ENCODE data around the gene POU6F2. TPM values are rescaled to one million over a fixed set of nuclear protein-coding genes. Genes with fewer than 3 reads are reported as not detected.

Gene POU6F2
- total and polyA plus RNA-seq, 2 experiments from 2014 or later: 7.2 to 7.3 TPM

DNA sequence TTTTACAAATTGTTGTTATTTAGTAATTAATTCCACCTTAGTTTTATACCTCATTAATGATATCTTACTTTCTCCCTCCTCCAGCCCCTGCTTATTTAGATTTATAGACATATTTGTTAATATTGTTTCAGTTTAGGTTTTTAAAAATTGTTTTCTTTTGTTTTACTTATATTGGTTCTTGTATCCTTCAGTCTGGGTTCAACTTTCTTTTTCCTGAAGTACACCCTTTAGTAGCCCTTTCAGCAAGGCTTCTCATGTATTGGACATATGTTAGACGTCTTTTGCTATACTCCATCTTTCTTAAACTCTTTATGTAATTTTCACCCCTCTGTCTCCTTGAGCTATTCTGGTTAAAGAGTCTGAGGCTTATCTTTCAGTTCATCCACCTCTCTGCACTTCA, 12.8 kb upstream of the POU6F2 start:
- H3K36me3 ChIP-seq (ENCODE audit: insufficient read depth): no peaks in the 10 kb centered on the region
- H3K36me3 Mint-ChIP-seq (ENCODE audit: low read depth): no peaks in the 10 kb centered on the region
- no peaks in the 10 kb centered on the region for H3K4me1 Mint-ChIP-seq
- no peak overlapping the region for H3K27ac Mint-ChIP-seq
- no peaks in the 10 kb centered on the region for H3K4me1 ChIP-seq (ENCODE audit: insufficient read depth)
- peaks cover 3% of the 10 kb centered on the region for H3K27me3 Mint-ChIP-seq (ENCODE audit: insufficient read depth, low read depth, poor library complexity)
- no peak overlapping the region for H3K4me3 ChIP-seq
- no peaks in the 10 kb centered on the region for H3K9me2 ChIP-seq (ENCODE audit: insufficient read depth)
- no peaks in the 10 kb centered on the region for H4K20me1 ChIP-seq (replicated peaks; ENCODE audit: insufficient read depth)
- no peaks in the 10 kb centered on the region for H3F3A ChIP-seq (replicated peaks; ENCODE audit: low read depth)
- DNase-seq (ENCODE audit: low spot score): no peak
- no peak overlapping the region for H3K4me3 Mint-ChIP-seq
- TF ChIP-seq CREB1 (CRISPR knock-in tag; IDR thresholded peaks at IDR 0.05; ENCODE audit: low read depth): no peak
- no peak for TF ChIP-seq STAT1 (IDR thresholded peaks at IDR 0.05; ENCODE audit: unreplicated experiment)
- TF ChIP-seq, protein P1, sequence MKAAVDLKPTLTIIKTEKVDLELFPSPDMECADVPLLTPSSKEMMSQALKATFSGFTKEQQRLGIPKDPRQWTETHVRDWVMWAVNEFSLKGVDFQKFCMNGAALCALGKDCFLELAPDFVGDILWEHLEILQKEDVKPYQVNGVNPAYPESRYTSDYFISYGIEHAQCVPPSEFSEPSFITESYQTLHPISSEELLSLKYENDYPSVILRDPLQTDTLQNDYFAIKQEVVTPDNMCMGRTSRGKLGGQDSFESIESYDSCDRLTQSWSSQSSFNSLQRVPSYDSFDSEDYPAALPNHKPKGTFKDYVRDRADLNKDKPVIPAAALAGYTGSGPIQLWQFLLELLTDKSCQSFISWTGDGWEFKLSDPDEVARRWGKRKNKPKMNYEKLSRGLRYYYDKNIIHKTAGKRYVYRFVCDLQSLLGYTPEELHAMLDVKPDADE (IDR thresholded peaks at IDR 0.05): no peak
- TF ChIP-seq ZNF331 (CRISPR knock-in tag; IDR thresholded peaks at IDR 0.05; ENCODE audit: low read depth): no peak
- no peak for TF ChIP-seq REST (IDR thresholded peaks at IDR 0.05; ENCODE audit: unreplicated experiment)
- TF ChIP-seq NANOG (IDR thresholded peaks at IDR 0.05; ENCODE audit: borderline replicate concordance): no peak
- TF ChIP-seq ZNF114 (CRISPR knock-in tag; IDR thresholded peaks at IDR 0.05): no peak
- TF ChIP-seq, protein P2, sequence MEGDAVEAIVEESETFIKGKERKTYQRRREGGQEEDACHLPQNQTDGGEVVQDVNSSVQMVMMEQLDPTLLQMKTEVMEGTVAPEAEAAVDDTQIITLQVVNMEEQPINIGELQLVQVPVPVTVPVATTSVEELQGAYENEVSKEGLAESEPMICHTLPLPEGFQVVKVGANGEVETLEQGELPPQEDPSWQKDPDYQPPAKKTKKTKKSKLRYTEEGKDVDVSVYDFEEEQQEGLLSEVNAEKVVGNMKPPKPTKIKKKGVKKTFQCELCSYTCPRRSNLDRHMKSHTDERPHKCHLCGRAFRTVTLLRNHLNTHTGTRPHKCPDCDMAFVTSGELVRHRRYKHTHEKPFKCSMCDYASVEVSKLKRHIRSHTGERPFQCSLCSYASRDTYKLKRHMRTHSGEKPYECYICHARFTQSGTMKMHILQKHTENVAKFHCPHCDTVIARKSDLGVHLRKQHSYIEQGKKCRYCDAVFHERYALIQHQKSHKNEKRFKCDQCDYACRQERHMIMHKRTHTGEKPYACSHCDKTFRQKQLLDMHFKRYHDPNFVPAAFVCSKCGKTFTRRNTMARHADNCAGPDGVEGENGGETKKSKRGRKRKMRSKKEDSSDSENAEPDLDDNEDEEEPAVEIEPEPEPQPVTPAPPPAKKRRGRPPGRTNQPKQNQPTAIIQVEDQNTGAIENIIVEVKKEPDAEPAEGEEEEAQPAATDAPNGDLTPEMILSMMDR (conservative IDR thresholded peaks at IDR 0.05; ENCODE audit: low read depth in 2 of 2): no peak
- no peak for TF ChIP-seq EZH2phosphoT487 (IDR thresholded peaks at IDR 0.05; ENCODE audit: unreplicated experiment)
- TF ChIP-seq EZH2 (IDR thresholded peaks at IDR 0.05; ENCODE audit: low read depth, unreplicated experiment): no peak
- no peak for TF ChIP-seq JUNB (IDR thresholded peaks at IDR 0.05; ENCODE audit: unreplicated experiment)
- TF ChIP-seq POLR2AphosphoS5 (IDR thresholded peaks at IDR 0.05; ENCODE audit: low read depth): no peak
- TF ChIP-seq, protein P3, sequence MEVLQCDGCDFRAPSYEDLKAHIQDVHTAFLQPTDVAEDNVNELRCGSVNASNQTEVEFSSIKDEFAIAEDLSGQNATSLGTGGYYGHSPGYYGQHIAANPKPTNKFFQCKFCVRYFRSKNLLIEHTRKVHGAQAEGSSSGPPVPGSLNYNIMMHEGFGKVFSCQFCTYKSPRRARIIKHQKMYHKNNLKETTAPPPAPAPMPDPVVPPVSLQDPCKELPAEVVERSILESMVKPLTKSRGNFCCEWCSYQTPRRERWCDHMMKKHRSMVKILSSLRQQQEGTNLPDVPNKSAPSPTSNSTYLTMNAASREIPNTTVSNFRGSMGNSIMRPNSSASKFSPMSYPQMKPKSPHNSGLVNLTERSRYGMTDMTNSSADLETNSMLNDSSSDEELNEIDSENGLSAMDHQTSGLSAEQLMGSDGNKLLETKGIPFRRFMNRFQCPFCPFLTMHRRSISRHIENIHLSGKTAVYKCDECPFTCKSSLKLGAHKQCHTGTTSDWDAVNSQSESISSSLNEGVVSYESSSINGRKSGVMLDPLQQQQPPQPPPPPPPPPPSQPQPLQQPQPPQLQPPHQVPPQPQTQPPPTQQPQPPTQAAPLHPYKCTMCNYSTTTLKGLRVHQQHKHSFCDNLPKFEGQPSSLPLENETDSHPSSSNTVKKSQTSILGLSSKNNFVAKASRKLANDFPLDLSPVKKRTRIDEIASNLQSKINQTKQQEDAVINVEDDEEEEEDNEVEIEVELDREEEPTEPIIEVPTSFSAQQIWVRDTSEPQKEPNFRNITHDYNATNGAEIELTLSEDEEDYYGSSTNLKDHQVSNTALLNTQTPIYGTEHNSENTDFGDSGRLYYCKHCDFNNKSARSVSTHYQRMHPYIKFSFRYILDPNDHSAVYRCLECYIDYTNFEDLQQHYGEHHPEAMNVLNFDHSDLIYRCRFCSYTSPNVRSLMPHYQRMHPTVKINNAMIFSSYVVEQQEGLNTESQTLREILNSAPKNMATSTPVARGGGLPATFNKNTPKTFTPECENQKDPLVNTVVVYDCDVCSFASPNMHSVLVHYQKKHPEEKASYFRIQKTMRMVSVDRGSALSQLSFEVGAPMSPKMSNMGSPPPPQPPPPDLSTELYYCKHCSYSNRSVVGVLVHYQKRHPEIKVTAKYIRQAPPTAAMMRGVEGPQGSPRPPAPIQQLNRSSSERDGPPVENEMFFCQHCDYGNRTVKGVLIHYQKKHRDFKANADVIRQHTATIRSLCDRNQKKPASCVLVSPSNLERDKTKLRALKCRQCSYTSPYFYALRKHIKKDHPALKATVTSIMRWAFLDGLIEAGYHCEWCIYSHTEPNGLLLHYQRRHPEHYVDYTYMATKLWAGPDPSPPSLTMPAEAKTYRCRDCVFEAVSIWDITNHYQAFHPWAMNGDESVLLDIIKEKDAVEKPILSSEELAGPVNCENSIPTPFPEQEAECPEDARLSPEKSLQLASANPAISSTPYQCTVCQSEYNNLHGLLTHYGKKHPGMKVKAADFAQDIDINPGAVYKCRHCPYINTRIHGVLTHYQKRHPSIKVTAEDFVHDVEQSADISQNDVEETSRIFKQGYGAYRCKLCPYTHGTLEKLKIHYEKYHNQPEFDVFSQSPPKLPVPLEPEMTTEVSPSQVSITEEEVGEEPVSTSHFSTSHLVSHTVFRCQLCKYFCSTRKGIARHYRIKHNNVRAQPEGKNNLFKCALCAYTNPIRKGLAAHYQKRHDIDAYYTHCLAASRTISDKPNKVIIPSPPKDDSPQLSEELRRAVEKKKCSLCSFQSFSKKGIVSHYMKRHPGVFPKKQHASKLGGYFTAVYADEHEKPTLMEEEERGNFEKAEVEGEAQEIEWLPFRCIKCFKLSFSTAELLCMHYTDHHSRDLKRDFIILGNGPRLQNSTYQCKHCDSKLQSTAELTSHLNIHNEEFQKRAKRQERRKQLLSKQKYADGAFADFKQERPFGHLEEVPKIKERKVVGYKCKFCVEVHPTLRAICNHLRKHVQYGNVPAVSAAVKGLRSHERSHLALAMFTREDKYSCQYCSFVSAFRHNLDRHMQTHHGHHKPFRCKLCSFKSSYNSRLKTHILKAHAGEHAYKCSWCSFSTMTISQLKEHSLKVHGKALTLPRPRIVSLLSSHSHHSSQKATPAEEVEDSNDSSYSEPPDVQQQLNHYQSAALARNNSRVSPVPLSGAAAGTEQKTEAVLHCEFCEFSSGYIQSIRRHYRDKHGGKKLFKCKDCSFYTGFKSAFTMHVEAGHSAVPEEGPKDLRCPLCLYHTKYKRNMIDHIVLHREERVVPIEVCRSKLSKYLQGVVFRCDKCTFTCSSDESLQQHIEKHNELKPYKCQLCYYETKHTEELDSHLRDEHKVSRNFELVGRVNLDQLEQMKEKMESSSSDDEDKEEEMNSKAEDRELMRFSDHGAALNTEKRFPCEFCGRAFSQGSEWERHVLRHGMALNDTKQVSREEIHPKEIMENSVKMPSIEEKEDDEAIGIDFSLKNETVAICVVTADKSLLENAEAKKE (CRISPR knock-in tag; IDR thresholded peaks at IDR 0.05): no peak
- peaks cover 4% of the 10 kb centered on the region; the same call in 2 of the 3 replicates for H3K9me3 Mint-ChIP-seq
- ATAC-seq: no peak
- no peak overlapping the region for H3K27ac ChIP-seq (ENCODE audit: low read depth)
- no peak overlapping the region for H3K4me2 ChIP-seq
- H2AFZ ChIP-seq: no peak overlapping the region
- no peaks in the 10 kb centered on the region for H3K79me2 ChIP-seq (replicated peaks; ENCODE audit: insufficient read depth)
- no peaks in the 10 kb centered on the region for H3K27me3 ChIP-seq (ENCODE audit: insufficient read depth)

Measured in GM23338 (cell line).